Calu3 (cell line): ENCODE data around the gene RBFOX1. TPM values are rescaled to one million over a fixed set of nuclear protein-coding genes. Genes with fewer than 3 reads are reported as not detected.

Experiments
- BruUV-seq: library from RNA; stranded (reverse); fragments of 400-500 nt; replicated peaks from 2 replicates; lab custom pipeline; 2021; lab: Mats Ljungman, UMichigan
- CTCF ChIA-PET: fragments of 300-600 bp; sonication (Branson Sonifier 250); formaldehyde crosslinking; loops from one replicate; lab custom pipeline; 2022; ENCODE audit warnings: antibody characterized with exemption; lab: Charles Lee
- DNase-seq: peaks from one replicate; pipeline ENCODE4 v3.0.0; 2022
- H3K27ac Mint-ChIP-seq: one replicate; pipeline ENCODE4 v1.8.0; 2022; ENCODE audit warnings: mixed read lengths; ENCODE audit not compliant: unreplicated experiment
- H3K27me3 Mint-ChIP-seq: one replicate; pipeline ENCODE4 v1.8.0; 2022; ENCODE audit warnings: mixed read lengths; ENCODE audit not compliant: unreplicated experiment
- H3K36me3 Mint-ChIP-seq: one replicate; pipeline ENCODE4 v1.8.0; 2022; ENCODE audit warnings: mild to moderate bottlenecking, moderate library complexity, mixed read lengths; ENCODE audit not compliant: insufficient read depth, unreplicated experiment
- H3K4me1 Mint-ChIP-seq: one replicate; pipeline ENCODE4 v1.8.0; 2022; ENCODE audit warnings: mild to moderate bottlenecking, low read depth, mixed read lengths; ENCODE audit not compliant: unreplicated experiment
- H3K4me3 Mint-ChIP-seq: one replicate; pipeline ENCODE4 v1.8.0; 2022; ENCODE audit warnings: mild to moderate bottlenecking, low read depth, moderate library complexity, mixed read lengths; ENCODE audit not compliant: unreplicated experiment
- H3K9me3 Mint-ChIP-seq: one replicate; pipeline ENCODE4 v1.8.0; 2022; ENCODE audit warnings: low read depth, mixed read lengths; ENCODE audit not compliant: unreplicated experiment
- CTCF ChIP-seq: fragments of 200-600 bp; IDR thresholded peaks from one replicate; pipeline ENCODE4 v1.8.0; 2022; ENCODE audit warnings: antibody characterized with exemption; ENCODE audit not compliant: unreplicated experiment
- intact Hi-C: fragments of 100-400 bp; cut with micrococcal nuclease; formaldehyde crosslinking; loops from one replicate; pipeline ENCODE4 v1.10.0; 2022; ENCODE audit not compliant: unreplicated experiment
- total RNA-seq: library from RNA; stranded (reverse); gene quantifications from 2 replicates; pipeline ENCODE4 v1.2.3, GENCODE V29; 2022

RBFOX1 gene
- total RNA-seq, 1 experiment from 2014 or later, result not detected

- Mint-ChIP-seq H3K36me3 (no peaks in the 10 kb centered on the region), H3K27me3 (no peaks in the 10 kb centered on the region), H3K27ac (no peak overlapping the region), H3K4me3 (no peak overlapping the region), H3K9me3 (peaks cover 19% of the 10 kb centered on the region), H3K4me1 (no peaks in the 10 kb centered on the region)
- CTCF ChIA-PET, result no interaction called here
- TF ChIP-seq CTCF, result no peak
- intact Hi-C loops, result no loop called here
- BruUV-seq, result no TSS peak
- DNase-seq, result no peak
Observed at GRCh38 chr16:7376227-7376626, 43.6 kb downstream of the RBFOX1 start.

- no peak for TF ChIP-seq CTCF
- Mint-ChIP-seq H3K27me3 (no peaks in the 10 kb centered on the region), H3K36me3 (no peaks in the 10 kb centered on the region), H3K27ac (no peak overlapping the region), H3K9me3 (peaks cover 19% of the 10 kb centered on the region), H3K4me1 (no peaks in the 10 kb centered on the region), H3K4me3 (no peak overlapping the region)
- intact Hi-C loops, result no loop called here
- CTCF ChIA-PET, result no interaction called here
- no TSS peak for BruUV-seq
- DNase-seq, result no peak
Observed at GRCh38 chr16:7377231-7377630, 44.6 kb downstream of the RBFOX1 start.

GRCh38 chr16:7378024-7378695, 45.5 kb downstream of the RBFOX1 start:
- H3K27me3 Mint-ChIP-seq, result no peaks in the 10 kb centered on the region
- CTCF ChIA-PET, result no interaction called here
- BruUV-seq, result no TSS peak
- intact Hi-C loops, result no loop called here
- H3K27ac Mint-ChIP-seq, result no peak overlapping the region
- no peaks in the 10 kb centered on the region for H3K4me1 Mint-ChIP-seq
- DNase-seq, result no peak
- H3K9me3 Mint-ChIP-seq, result peaks cover 15% of the 10 kb centered on the region
- no peaks in the 10 kb centered on the region for H3K36me3 Mint-ChIP-seq
- TF ChIP-seq CTCF, result no peak
- no peak overlapping the region for H3K4me3 Mint-ChIP-seq

- no peak overlapping the region for H3K27ac Mint-ChIP-seq
- H3K36me3 Mint-ChIP-seq, result no peaks in the 10 kb centered on the region
- TF ChIP-seq CTCF, result no peak
- DNase-seq, result no peak
- BruUV-seq, result no TSS peak
- H3K4me1 Mint-ChIP-seq, result no peaks in the 10 kb centered on the region
- H3K4me3 Mint-ChIP-seq, result no peak overlapping the region
- peaks cover 17% of the 10 kb centered on the region for H3K9me3 Mint-ChIP-seq
- CTCF ChIA-PET, result no interaction called here
- intact Hi-C loops, result no loop called here
- H3K27me3 Mint-ChIP-seq, result no peaks in the 10 kb centered on the region
Observed at GRCh38 chr16:7380441-7380840, 47.8 kb downstream of the RBFOX1 start.
